WERI-Rb-1 (cell line): ENCODE measurements around the gene PIR.

Experiments used
- DNase-seq: peaks from one replicate; pipeline ENCODE4 v3.0.0-alpha.2; 2020
- H3K27ac ChIP-seq: fragments of 250-450 bp; sonication (Bioruptor Pico); 2 replicates; pipeline ENCODE4 v1.5.1; 2020; ENCODE audit warnings: mild to moderate bottlenecking, moderate library complexity
- H3K27me3 ChIP-seq: fragments of 250-450 bp; sonication (Bioruptor Pico); 2 replicates; pipeline ENCODE4 v1.5.1; 2021; ENCODE audit warnings: mild to moderate bottlenecking, low read depth, moderate library complexity; ENCODE audit not compliant: insufficient read depth, severe bottlenecking
- H3K36me3 ChIP-seq: fragments of 250-450 bp; sonication (Bioruptor Pico); 2 replicates; pipeline ENCODE4 v1.5.1; 2020; ENCODE audit warnings: mild to moderate bottlenecking, moderate library complexity
- H3K4me3 ChIP-seq: 2 replicates; pipeline ENCODE4 v1.5.1; 2011; ENCODE audit warnings: low read depth, mild to moderate bottlenecking, control low read depth, low read length
- H3K9me3 ChIP-seq: fragments of 250-450 bp; sonication (Bioruptor Pico); 2 replicates; pipeline ENCODE4 v1.5.1; 2021; ENCODE audit warnings: mild to moderate bottlenecking, moderate library complexity; ENCODE audit not compliant: severe bottlenecking
- CTCF ChIP-seq: IDR thresholded peaks from 2 replicates; pipeline ENCODE4 v1.5.1; 2011; ENCODE audit warnings: low read depth, mild to moderate bottlenecking, control low read depth, inconsistent platforms, low read length

The PIR gene

GRCh38 chrX:15434205-15434604, 58.9 kb downstream of the PIR start:
- Histone ChIP-seq H3K9me3 (no peaks in the 10 kb centered on the region), H3K27me3 (no peaks in the 10 kb centered on the region), H3K27ac (no peak overlapping the region), H3K4me3 (no peak overlapping the region), H3K36me3 (no peaks in the 10 kb centered on the region)
- no peak for DNase-seq
- TF ChIP-seq CTCF: no peak

- Histone ChIP-seq H3K27ac (no peak overlapping the region), H3K27me3 (no peaks in the 10 kb centered on the region), H3K4me3 (no peak overlapping the region), H3K9me3 (no peaks in the 10 kb centered on the region), H3K36me3 (no peaks in the 10 kb centered on the region)
- no peak for DNase-seq
- TF ChIP-seq CTCF: no peak
These were observed 62.5 kb downstream of the PIR start for GRCh38 chrX:15430584-15430983.

GRCh38 chrX:15430076-15430475, 63.1 kb downstream of the PIR start:
- Histone ChIP-seq H3K27me3 (no peaks in the 10 kb centered on the region), H3K36me3 (no peaks in the 10 kb centered on the region), H3K4me3 (no peak overlapping the region), H3K27ac (no peak overlapping the region), H3K9me3 (no peaks in the 10 kb centered on the region)
- no peak for DNase-seq
- TF ChIP-seq CTCF: no peak

GRCh38 chrX:15425024-15425423, 68.1 kb downstream of the PIR start:
- Histone ChIP-seq H3K27me3 (no peaks in the 10 kb centered on the region), H3K27ac (no peak overlapping the region), H3K9me3 (no peaks in the 10 kb centered on the region), H3K4me3 (no peak overlapping the region), H3K36me3 (no peaks in the 10 kb centered on the region)
- no peak for TF ChIP-seq CTCF
- DNase-seq: no peak

- Histone ChIP-seq H3K27me3 (peaks cover 7% of the 10 kb centered on the region), H3K4me3 (no peak overlapping the region), H3K9me3 (no peaks in the 10 kb centered on the region), H3K27ac (no peak overlapping the region), H3K36me3 (no peaks in the 10 kb centered on the region)
- no peak for DNase-seq
- no peak for TF ChIP-seq CTCF
These were observed 74.4 kb downstream of the PIR start for GRCh38 chrX:15418707-15419181.

- H3K4me3 ChIP-seq: no peak overlapping the region
- H3K9me3 ChIP-seq: no peaks in the 10 kb centered on the region
- H3K27ac ChIP-seq: no peak overlapping the region
- no peaks in the 10 kb centered on the region for H3K36me3 ChIP-seq
- H3K27me3 ChIP-seq: peaks cover 7% of the 10 kb centered on the region
- TF ChIP-seq CTCF: no peak
- no peak for DNase-seq
These were observed 75.0 kb downstream of the PIR start for GRCh38 chrX:15418041-15418706.
